Muscle of back (tissue), 11 donors: ENCODE measurements around the gene NYAP2. TPM values are rescaled to one million over a fixed set of nuclear protein-coding genes. Genes with fewer than 3 reads are reported as not detected.

Experiments
- DNase-seq, 3 donors: peaks; one replicate each; pipeline versions ENCODE4 v3.0.0 to v3.0.0-alpha.2; 2013
- polyA plus RNA-seq, 10 donors: library from polyadenylated mRNA; unstranded; fragments of 120-200 nt; gene quantifications; one replicate each; pipeline ENCODE4 v1.2.1, GENCODE V29; 2013; ENCODE audit not compliant: insufficient read length in 10 of 10

Gene NYAP2
- polyA plus RNA-seq, 10 donors, result 0.04 to 0.48 (median 0.21) TPM; not detected in 1

DNA sequence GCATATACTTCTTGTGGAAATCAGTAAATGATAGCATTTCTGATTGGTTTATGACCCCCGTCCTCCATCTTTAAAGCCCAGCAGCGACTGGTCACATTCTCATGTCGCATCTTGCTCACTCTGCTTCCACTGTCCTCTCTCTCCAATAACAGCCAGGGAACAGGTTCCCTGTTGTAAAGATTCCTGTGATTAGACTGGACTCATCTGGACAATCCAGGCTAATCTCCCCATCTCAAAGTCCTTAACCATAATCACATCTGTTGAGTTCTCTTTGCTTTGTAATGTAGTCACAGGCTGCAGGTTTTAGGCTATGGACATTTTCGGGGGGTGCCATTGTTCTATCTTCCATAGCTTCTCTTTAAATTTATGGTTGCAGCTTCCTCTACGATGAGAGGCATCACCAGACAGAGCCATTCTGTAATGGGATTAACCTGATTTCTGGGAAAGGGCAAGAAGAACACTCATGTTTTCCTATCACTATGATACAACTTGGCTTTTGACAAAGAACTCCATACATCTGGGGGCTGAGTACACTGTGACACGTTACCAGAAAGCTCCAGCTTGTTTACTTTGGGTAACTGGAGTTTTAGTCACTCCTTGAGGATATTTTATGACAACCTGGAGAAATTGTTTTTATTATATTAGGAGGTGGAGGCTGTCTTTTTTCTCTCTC is 159.0 kb downstream of the NYAP2 start:
- no peak for DNase-seq

DNA sequence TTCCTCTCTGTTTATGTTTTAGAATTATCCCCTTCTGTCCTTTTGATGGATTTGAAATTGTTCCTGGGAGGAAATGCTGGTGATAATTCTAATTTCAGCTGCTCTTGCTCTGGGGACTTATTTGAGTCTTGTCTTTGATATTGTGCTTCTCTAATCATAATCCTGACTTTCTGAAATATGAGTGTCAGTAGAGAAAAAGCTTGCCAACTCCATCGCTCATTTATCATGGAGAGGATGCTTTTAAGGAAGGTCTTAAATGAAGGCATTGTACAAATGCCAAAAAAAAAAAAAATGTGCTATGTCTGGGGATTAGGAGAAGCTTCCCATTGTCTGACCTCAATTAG is 159.5 kb downstream of the NYAP2 start:
- DNase-seq, result no peak

DNA sequence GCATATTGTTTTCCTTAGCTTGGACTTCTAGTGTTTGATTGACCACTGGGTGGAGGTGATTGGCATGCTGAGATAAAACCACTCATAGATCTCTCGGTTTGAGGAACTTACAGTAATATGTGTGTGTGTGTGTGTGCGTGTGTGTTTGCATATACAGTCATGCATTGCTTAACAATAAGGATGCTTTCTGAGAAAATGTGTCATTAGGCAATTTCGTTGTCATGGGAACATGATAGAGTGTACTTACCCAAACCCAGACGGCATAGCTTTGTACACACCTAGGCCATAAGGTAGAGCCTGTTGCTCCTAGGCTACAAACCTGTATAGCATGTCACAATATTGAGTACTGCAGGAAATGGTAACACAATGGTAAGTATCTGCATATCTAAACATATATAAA is 167.3 kb downstream of the NYAP2 start:
- no peak for DNase-seq

DNA sequence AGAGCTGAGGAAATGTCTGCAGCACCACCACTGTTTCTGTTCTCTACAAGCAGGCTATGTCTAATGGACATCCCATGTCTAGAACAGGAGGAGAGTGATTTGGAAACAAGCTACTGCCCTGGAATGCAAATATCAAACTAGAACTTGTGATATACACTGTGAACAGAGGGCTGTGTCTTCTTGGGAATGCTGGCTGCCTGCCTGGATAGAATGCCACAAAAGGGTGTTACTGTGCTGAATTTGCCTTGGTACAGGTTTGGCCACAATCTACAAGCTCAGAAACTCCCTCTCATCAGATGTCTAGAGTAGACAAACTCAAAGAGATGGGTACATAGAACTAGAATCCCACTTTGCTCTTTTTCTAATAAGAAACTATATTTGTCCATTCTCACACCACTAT is 170.5 kb downstream of the NYAP2 start:
- no peak for DNase-seq

DNA sequence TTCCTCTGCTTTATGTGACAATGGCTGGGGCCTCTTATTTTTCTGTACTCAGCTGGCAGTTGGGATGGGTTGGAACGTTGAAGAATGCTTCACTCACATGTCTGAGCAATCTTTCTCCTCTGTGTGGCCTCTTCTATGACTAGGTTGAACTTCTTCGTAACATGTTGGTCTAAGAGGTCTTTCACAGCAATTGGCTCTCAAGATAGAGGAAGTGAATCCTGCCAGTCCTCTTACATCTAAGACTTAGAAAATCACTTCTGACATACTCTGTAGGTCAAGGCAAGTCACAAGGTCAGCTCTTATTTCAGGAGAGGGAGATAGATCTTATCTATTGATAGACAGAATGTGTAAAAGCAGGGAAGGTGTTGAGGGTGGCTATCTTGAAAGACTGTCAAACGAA is 174.1 kb downstream of the NYAP2 start:
- no peak for DNase-seq

DNA sequence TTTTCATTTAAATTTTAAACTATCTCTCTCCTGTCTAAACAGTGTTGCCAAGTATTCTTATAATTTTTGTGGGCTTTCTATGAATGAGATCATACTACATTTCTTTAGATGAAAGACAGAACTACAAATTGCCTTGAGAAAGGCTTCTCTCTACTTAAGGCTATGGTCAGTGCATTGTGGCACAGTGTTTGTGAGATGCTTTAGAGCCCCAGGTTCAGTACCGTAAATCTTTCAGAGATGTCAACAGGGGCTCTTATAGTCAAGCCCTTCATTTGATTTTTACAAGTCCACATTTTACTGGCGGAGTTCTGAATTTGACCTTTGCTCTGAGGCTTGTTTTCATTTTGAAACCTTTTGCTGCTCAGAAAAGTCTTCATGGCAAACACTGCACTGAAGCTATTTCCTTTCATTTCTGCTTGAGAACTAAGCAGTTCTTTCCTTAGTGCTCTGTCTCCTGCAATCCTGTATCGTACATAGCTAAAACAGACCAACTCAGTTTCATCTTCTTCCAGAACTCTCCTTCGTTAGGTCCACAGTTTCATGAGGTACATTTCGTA is 175.2 kb downstream of the NYAP2 start:
- no peak for DNase-seq

DNA sequence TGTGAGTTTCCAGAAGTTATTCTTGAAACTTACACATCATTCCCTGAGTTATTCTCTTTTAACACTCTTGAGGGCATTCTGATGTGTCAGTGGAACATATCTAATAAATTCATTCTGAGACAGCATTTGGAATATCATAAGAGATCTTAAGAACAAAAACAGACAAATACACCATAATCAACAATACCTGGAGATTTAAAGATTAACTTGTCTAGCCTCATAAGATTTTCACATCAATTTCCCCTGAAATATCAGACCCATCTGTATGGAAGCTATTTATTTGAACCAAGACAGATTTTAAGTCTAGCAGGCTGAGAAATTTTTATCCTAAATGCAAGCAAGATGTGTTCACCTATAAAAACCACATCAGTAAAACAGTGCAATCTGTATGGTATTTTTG is 181.6 kb downstream of the NYAP2 start:
- DNase-seq, result no peak

DNA sequence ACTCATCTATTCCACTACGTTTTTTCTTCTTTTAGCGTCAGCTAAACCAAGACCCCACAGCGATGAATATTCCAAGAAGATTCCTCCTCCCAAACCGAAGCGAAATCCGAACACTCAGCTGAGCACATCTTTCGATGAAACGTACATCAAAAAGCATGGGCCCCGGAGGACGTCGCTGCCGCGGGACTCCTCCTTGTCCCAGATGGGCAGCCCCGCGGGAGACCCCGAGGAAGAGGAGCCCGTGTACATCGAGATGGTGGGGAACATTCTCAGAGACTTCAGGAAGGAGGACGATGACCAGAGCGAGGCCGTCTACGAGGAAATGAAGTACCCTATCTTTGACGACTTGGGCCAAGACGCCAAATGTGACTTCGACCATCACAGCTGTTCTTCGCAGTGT is 182.4 kb downstream of the NYAP2 start:
- DNase-seq, result no peak

DNA sequence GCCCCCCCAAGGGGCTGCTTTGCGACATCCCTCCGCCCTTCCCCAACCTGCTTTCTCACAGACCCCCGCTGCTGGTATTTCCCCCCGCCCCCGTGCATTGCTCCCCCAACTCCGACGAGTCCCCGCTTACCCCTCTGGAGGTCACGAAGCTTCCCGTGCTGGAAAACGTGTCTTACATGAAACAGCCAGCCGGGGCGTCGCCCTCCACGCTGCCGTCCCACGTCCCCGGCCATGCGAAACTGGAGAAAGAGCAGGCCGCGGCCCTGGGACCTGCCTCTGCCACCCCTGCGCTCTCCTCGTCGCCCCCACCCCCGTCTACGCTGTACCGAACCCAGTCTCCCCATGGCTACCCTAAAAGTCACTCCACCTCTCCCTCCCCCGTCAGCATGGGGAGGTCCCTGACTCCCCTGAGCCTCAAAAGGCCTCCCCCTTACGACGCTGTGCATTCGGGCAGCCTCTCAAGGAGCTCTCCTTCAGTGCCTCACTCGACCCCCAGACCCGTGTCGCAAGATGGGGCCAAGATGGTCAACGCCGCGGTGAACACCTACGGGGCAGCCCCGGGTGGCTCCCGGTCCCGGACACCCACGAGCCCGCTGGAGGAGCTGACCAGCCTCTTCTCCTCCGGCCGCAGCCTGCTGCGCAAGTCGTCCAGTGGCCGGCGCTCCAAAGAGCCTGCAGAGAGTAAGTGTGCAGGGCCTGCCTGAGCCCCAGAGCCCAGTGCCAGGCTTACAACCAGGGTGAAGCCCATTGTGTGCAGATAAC is 183.0 kb downstream of the NYAP2 start:
- no peak for DNase-seq

DNA sequence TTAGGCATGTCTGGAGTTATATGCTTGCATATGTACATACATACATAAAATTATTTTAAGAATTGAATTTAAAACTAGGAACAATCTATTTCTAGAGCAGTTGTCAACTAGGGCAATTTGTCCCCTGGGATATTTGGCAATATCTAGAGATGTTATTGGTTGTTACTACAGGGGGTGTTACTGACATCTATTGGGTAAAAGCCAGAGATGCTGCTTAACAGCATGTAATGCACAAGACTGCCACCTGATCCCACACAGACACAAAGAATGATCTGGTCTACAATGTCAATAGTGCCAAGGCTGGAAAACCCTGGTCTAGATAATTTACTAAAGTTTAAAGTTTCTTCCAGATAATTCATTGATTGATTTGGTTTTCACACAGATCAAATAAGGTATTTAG is 185.3 kb downstream of the NYAP2 start:
- no peak for DNase-seq

DNA sequence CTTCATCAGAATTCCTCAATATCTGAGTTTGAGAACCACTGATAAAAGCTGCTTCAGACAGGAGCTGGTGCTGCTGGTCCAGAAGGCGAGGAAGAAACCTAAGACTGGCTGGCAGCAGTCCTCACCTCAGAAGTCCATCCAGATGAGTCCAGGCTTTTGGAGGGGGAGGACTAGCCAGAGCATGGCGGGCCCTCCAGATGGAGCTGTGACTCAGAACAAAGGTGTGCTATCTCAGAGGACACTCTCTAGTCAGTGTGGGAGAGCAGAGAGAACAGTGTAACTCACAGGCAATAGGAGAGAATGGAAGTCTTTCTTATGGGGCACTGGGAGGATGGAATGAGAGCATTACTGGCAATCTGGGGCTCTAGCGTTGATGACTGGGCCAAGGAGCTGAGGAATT is 191.4 kb downstream of the NYAP2 start:
- DNase-seq, result no peak

DNA sequence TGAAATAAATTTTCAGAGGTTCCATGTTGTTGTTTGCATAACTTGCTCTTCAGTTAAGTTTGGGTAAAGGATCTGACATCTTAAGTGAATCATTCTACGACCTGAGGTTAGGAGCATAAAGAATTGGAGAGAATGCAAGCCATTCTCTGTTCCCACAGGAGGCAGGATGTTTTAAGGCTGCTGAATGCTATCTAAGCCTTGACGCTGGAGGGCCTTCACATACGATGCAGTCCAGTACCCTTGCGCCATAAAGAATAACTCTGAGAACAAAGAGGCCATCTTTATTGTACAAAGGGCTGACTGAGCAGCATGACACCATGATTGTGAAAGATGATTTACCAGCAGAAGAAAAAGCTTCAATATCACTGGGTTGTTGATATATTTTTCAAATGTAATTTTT is 198.4 kb downstream of the NYAP2 start:
- DNase-seq, result no peak

DNA sequence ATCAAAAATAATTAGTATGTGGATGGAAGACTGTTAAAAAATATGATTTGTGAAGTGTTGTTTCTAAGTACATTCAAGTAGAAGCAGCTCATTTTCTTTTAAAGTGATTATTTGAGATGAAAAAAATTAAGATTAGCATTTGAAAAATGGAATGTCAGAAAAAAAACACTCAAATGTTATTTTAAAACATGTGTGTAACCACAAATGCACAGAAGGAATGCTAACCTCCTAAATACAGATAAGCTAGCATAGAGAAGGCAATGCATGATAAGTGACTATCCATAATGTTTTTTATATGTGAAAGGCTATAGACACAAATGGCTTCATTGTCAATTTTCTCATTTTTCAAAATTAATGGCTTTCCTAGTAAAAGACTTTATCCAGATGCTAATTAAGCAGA is 198.9 kb downstream of the NYAP2 start:
- no peak for DNase-seq

DNA sequence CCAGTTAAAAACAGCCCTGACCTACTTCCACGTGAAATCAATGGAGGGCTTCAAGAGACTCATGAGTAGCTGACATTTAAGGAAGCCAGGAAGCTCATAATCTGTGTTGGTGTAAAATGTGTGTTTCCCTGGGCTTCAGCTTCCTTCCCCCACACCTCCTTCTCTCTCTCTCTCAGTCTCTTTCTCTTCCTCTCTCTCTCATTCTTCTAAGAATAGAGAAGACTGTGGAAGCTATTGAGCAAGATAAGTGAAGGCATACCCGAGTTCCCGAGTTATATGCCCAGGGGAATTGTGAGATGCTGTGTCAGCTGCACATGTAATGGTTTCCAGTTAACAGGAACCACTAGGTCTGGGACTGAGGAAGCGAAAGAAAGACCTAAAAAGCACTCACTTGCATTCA is 199.4 kb downstream of the NYAP2 start:
- peak in 1 of 3 donors; percentile 2 for DNase-seq

DNA sequence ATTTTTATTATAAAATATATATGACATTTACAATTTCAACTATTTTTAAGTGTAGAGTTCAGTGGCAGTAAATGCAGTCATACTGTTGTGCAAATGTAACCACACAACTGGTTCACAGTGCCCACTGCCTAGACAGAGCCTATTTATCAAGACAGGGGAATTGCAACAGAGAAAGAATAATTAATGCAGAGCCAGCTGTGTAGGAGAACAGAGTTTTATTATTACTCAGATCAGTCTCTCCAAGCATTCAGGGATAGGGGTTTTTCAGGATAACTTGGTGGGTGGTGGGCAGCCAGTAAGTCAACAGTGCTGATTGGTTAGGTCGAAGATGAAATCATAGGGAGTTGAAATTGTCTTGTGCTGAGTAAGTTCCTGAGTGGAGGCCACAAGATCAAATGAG is 200.3 kb downstream of the NYAP2 start:
- DNase-seq, result no peak

DNA sequence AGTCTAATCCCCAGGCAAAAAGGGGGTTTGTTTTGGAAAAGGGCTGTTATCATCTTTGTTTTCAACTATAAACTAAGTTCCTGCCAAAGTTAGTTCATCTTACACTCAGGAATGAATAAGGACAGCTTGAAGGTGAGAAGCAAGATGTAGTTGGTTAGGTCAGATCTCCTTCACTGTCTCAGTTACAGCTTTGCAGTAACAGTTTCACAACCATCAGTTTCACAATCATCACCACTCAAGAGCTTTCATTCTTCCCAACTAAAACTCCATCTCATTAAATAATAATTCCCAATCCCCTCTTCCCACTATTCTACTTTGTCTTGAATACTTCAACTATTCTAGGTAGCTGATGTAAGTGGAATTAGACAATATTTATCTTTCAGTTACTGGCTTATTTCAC is 200.9 kb downstream of the NYAP2 start:
- no peak for DNase-seq

DNA sequence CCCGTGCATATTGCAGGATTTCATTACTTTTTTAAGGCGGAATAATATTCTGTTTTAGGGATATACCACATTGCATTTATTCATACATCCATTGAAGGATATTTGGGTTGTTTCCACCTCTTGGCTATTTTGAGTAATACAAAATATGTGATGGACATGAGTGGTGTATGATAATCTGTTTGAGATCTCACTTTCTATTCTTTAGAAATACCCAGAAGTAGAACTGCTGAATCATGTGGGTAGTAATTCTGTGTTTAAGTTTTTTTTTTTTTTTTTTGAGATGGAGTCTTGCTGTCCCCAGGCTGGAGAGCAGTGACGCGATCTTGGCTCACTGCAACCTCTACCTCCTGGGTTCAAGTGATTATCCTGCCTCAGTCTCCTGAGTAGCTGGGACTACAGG is 201.4 kb downstream of the NYAP2 start:
- DNase-seq, result no peak

DNA sequence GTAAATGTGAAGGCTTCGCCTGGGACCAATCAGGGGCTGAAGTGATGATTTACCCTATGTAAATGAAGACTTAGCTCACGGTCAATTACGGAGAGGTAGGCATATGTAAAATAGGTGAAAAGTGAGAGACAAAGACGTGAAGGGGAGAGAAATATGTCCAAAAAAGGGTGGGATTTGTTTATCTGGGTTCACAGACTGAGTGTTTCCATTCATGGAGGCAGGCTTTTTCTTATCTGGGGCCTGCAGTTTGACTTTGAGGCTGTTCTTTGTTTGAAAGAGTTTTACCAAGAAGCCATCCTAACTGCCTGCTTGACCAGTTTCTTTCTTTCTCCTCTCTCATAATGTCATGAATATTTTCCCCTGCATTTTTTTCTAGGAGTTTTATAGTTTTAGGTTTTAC is 202.7 kb downstream of the NYAP2 start:
- no peak for DNase-seq

DNA sequence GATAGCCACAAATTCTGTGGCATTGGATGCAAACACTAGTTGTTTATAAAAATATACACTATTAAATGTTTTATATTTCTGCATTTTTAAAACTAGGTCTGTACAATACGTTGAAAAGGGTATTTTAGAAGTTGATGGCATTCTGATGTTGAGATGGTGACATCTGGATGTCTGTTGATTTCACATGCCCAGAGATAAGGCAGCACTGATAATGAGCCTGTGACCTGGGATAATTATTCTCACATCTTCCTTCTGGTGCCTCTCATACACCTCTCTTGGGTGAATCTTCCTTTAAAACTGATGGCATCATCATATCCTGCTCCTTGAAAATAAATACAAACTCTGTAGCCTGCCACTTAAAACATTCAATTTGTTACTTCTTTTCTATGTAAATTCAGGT is 208.6 kb downstream of the NYAP2 start:
- DNase-seq, result no peak

DNA sequence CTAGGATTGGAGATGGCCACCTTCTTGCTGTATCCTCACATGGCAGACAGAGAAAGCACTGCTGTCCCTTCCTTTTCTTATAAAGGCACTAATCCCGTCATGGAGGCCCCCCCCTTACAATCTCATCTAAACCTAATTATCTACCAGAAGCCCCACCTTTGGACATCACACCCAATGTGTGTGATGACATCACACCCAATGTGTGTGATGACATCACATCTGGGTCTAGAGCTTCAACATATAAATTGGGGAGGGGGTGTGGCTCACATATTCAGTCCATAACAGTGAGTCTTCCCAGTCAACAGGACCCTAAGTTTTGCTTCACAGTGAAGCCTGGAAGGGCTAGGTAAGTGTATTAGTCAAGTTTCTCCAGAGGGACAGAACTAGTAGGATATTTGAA is 213.1 kb downstream of the NYAP2 start:
- DNase-seq, result no peak

DNA sequence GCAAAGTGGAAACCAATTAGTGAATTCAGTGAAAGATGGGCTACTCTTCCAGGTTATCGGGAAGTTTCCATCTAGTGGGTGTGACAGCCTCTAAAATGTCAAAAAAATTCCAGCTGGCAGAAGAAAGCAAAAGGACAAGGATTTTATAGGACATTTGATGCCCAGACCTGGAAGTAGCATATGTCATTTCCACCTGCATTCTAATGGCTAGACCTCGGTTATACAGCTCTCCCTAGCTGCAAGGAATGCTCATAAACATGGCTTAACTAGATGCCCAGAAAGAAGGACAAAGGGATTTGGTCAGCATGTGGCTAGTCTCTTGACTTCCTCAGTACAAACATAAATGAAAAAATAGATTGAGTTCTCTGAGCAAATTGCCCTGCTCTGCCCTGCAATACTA is 215.4 kb downstream of the NYAP2 start:
- DNase-seq, result no peak

DNA sequence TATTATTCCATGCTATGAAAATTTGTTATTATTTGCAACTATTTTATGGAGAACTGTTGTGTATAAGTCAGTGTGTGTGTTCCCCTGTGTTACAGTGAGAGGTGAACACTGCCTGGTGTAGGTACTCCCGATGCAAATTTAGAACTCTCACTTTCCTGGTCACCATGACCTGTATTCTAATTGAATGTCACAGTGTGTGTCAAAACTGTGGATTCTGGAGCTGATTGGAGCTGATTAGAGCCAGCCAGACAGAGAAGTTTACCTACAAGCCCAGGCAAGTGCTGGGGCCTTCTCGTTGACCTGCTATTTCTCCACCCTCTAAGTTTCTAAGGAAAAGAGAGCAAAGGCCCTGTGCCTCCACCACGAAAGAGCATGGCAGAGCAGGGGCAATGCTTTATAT is 216.0 kb downstream of the NYAP2 start:
- no peak for DNase-seq

DNA sequence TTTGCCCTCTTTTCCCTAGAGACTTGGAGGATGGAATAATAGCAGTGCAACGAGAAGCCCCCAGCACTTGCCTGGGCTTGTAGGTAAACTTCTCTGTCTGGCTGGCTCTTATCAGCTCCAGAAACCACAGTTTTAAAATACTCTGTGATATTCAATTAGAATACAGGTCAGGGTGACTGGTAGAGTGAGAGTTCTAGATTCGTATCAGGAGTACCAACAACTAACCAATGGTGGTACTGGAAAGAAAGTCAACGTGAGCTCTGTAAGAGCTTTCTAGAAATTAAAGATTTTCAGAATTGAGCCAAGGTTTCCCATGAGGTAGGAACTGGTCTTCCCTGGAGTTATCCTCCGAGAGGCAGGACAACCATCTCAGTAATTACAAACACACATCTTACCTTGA is 216.9 kb downstream of the NYAP2 start:
- DNase-seq, result no peak

DNA sequence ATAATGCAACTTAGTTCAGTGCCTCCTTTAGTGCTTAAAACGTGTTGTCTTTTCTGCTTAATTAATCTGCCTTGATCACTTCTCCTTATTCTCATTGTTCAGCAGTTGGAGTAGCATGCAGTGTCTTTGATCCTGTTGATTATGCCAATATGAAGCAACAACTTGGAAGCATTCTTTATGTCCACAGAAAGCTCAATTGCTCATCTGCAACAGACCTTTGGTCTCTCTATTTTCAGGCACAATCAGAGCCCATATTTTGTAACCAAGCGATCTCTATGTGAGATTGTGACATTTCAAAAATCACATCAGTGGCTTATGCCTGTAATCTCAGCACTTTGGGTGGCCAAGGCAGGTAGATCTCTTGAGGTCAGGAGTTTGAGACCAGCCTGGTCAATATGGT is 217.3 kb downstream of the NYAP2 start:
- DNase-seq, result no peak
